Right lobe of liver (tissue), 4 donors: Measurements from ENCODE around the gene PLOD1.

Source experiments
- POLR2A ChIP-seq: fragments of 450-650 bp; IDR thresholded peaks from one replicate; pipeline ENCODE4 v1.6.1; 2017; ENCODE audit warnings: antibody characterized with exemption, mild to moderate bottlenecking
- TF ChIP-seq, protein P1 (sequence below), 4 donors: fragments of 200-600 bp in 3 of 4; fragments of 450-650 bp in 1 of 4; IDR thresholded peaks; one replicate each; pipeline versions ENCODE4 v1.5.1 to v1.8.0; 2016 to 2022; ENCODE audit warnings: antibody characterized with exemption in 4 of 4, mild to moderate bottlenecking in 2 of 4
- donor health status: DM: no; HTN: no; CAD: no.
- donor health status: DM: no; HTN: no; CAD: no.
- donor health status: DM: no; HTN: yes; CAD: no.

DNA sequence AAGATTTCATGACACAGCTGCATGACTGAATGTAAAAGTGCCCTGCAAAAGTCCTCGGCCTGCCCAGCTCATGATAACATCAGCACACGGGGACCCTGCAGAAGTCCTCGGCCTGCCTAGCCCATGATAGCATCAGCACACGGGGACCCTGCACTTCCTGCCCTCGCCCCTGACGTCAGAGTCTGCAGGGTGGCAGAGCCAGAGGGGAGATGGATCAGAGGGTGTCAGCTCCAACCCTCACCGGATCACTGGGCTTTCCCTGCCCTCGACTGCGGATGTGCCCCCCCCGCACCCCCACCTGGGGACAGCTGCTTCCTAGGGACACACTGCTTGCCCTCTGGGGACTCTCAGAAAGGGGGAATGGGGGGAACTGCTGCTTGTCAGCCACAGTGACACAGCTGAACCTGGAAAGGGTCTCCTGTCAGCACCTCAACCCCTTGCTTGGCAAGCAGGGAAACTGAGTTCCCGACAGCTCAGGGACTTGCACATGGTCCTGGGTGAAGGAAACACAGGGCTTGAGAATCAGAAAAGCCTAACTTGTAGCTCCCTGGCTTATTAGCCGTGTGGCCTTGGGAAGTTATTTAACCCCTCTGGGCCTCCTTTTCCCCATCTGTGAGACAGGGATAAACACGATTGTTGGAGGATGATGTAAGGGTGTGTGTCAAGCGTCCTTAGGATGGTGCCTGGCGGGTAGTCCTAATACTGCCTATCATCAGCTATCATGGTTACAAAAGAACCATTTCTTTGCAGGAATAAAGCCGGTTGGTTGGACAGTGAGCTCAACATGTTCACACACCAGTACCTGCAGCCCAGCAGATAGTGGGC is 76.4 kb downstream of the PLOD1 start:
- TF ChIP-seq POLR2A: no peak
- TF ChIP-seq, protein P1, sequence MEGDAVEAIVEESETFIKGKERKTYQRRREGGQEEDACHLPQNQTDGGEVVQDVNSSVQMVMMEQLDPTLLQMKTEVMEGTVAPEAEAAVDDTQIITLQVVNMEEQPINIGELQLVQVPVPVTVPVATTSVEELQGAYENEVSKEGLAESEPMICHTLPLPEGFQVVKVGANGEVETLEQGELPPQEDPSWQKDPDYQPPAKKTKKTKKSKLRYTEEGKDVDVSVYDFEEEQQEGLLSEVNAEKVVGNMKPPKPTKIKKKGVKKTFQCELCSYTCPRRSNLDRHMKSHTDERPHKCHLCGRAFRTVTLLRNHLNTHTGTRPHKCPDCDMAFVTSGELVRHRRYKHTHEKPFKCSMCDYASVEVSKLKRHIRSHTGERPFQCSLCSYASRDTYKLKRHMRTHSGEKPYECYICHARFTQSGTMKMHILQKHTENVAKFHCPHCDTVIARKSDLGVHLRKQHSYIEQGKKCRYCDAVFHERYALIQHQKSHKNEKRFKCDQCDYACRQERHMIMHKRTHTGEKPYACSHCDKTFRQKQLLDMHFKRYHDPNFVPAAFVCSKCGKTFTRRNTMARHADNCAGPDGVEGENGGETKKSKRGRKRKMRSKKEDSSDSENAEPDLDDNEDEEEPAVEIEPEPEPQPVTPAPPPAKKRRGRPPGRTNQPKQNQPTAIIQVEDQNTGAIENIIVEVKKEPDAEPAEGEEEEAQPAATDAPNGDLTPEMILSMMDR (IDR thresholded peaks at IDR 0.05): no peak
